Breast epithelium (tissue), 3 donors: ENCODE measurements around the gene EIF6.

Experiments
- CTCF ChIP-seq, 3 donors: fragments of 450-650 bp; IDR thresholded peaks; one replicate each; pipeline ENCODE4 v1.5.1; 2016 to 2017; ENCODE audit warnings: antibody characterized with exemption in 3 of 3, mild to moderate bottlenecking in 3 of 3, moderate library complexity in 3 of 3
- POLR2A ChIP-seq: fragments of 450-650 bp; IDR thresholded peaks from one replicate; pipeline ENCODE4 v1.6.1; 2016; ENCODE audit warnings: antibody characterized with exemption, mild to moderate bottlenecking, moderate library complexity
- POLR2AphosphoS5 ChIP-seq, 3 donors: sonication (generic); formaldehyde crosslinking; IDR thresholded peaks; one replicate each; pipeline ENCODE4 v1.6.1; 2017; ENCODE audit warnings: antibody characterized with exemption in 3 of 3

- TF ChIP-seq POLR2A = no peak
- TF ChIP-seq CTCF (IDR thresholded peaks at IDR 0.05) = no peak
- TF ChIP-seq POLR2AphosphoS5 (IDR thresholded peaks at IDR 0.05) = no peak
Measured at GRCh38 chr20:35240811-35241293, 43.7 kb downstream of the EIF6 start.
